NT2/D1 (cell line): Measurements from ENCODE around the gene FRMD4A.

Experiments used
- YY1 ChIP-seq: IDR thresholded peaks from 2 replicates; pipeline ENCODE4 v1.6.1; 2011; ENCODE audit not compliant: insufficient read length, insufficient read depth
- ZNF274 ChIP-seq: IDR thresholded peaks from 2 replicates; pipeline ENCODE4 v1.6.1; 2011; ENCODE audit warnings: mild to moderate bottlenecking, low read depth, low read length

DNA sequence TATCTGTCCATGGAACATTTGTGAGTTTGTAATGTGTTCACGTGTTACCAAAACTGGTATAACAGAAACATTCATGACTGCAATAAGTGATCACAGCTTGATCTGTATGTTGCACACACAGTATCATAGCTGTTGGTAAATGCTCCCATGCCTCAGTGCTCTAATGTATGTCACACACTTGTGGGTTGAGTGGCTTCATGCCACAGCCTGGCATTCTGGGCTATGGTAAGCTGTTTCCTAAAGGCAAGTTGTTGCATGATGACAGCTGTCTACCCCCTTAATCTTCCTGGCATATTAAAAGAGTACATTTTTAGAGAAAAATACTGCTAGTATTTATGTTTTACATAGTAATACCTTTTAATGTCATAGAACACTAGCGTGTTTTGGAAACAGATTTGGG, 708.8 kb downstream of the FRMD4A start:
- no peak for TF ChIP-seq YY1
- no peak for TF ChIP-seq ZNF274
